Muscle of leg (tissue), 11 donors: ENCODE data around the gene CPE. TPM values are rescaled to one million over a fixed set of nuclear protein-coding genes. Genes with fewer than 3 reads are reported as not detected.

Experiments used
- DNase-seq: peaks from one replicate; pipeline ENCODE4 v3.0.0; 2013
- H3K27ac ChIP-seq: one replicate; pipeline ENCODE4 v1.5.1; 2013; ENCODE audit warnings: mild to moderate bottlenecking, low read length, control low read depth
- H3K27me3 ChIP-seq: one replicate; pipeline ENCODE4 v1.6.1; 2013; ENCODE audit warnings: low read length; ENCODE audit not compliant: control insufficient read depth, insufficient read depth
- H3K36me3 ChIP-seq: one replicate; pipeline ENCODE4 v1.6.1; 2013; ENCODE audit warnings: low read length; ENCODE audit not compliant: control insufficient read depth, insufficient read depth
- H3K4me1 ChIP-seq: one replicate; pipeline ENCODE4 v1.6.1; 2013; ENCODE audit warnings: low read length; ENCODE audit not compliant: control insufficient read depth, insufficient read depth
- H3K4me3 ChIP-seq: one replicate; pipeline ENCODE4 v1.5.1; 2013; ENCODE audit warnings: low read length, control low read depth
- H3K9me3 ChIP-seq: replicated peaks from 2 replicates; pipeline ENCODE4 v1.6.1; 2013; ENCODE audit warnings: low read depth, low read length; ENCODE audit not compliant: control insufficient read depth
- WGBS: methylation state at CpG from one replicate; pipeline ENCODE4 v1.1.5; 2013; ENCODE audit warnings: missing lambda C conversion rate; ENCODE audit not compliant: insufficient coverage; 5-methylcytosine and 5-hydroxymethylcytosine counted together
- polyA plus RNA-seq, 8 donors: library from polyadenylated mRNA; unstranded; fragments of 120-200 nt; gene quantifications; one replicate each; pipeline versions ENCODE4 v1.2.1 to v1.2.3, GENCODE V29; 2013; ENCODE audit warnings: inconsistent platforms in 1 of 8, low replicate concordance in 1 of 8; ENCODE audit not compliant: insufficient read length in 8 of 8, insufficient read depth in 1 of 8
- total RNA-seq: library from RNA; stranded (reverse); fragments of 120-200 nt; gene quantifications from one replicate; pipeline ENCODE4 v1.2.4, GENCODE V29; 2013

Gene CPE
- total and polyA plus RNA-seq, 9 donors: 53.6 to 137 (median 68.1) TPM

DNA sequence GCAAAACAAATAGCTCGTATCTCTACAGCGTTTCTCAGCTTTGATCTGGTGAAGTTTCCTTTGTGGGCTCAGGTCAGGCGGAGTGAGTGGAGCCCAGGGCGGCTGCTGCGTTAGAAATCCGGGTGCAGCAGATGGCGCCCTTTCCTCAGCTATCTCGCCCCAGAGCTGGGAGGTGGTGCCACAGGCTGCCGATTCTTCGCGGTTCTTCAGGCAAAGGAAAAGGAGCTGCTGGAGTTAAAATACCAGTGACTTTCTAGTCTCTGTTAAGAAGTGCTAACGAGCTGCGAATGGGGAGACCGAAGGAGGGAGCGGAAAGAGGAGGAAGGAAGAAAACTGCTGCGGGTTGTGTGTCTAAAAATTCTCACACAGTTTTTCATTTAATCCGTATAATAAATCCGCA, 114.6 kb downstream of the CPE start:
- Histone ChIP-seq H3K27ac (no peak overlapping the region), H3K36me3 (no peaks in the 10 kb centered on the region), H3K4me1 (no peaks in the 10 kb centered on the region), H3K9me3 (no peaks in the 10 kb centered on the region), H3K4me3 (peak overlapping the region; percentile 15), H3K27me3 (no peaks in the 10 kb centered on the region)
- peak; percentile 80 for DNase-seq
- WGBS: 6% methylated on average over 7 of the region's 18 CpGs

DNA sequence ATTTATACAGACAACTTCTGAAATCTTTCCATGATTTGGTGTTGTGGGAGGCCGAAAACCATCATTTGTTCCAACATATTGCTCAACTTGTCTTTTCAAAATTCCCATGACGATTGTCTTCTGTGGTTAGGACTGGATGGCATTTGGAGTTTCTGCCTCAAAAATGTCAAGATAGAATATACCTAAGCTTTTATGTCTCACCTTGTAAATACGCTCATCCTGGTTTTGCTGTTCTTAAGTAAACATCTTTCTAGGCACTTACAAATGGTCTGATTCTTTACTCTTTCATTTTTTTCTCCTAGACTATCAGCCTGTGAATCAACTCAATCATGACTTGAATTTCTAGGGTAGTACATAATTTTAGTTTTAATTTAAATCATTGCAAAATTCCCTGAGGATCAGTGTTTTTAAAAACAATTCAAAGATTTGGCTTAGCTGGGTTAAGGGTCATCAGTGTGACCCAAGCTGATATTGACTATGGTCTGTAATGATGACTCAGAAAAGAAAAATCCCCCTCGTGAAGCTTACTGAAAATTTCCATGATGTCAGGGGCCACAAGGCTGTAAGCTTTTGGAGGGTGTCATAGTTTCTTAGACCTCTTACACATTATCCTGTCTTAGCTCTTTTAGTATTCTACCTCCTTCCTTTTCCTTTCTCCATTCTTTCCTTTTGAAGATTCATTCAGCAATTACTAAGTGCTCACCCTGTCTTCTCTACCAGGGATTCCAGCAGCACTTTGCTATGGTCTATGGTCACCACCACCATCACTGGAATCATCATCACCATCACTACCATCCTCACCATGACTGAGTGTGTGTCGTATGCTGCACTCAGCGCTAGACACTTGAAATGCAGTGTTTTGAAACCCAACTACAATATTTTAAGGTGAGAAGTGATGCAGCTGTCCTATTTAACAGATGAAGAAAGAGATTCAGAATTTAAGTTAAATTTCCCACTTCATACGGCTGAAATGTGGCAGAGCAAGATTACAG, 124.4 kb downstream of the CPE start:
- no peaks in the 10 kb centered on the region for H3K9me3 ChIP-seq
- no peak overlapping the region for H3K4me3 ChIP-seq
- 60% methylated on average over 1 of the region's 7 CpGs for WGBS
- H3K27me3 ChIP-seq: no peaks in the 10 kb centered on the region
- H3K27ac ChIP-seq: no peak overlapping the region
- H3K36me3 ChIP-seq: no peaks in the 10 kb centered on the region
- H3K4me1 ChIP-seq: peaks cover 5% of the 10 kb centered on the region
- peak; percentile 35 for DNase-seq

DNA sequence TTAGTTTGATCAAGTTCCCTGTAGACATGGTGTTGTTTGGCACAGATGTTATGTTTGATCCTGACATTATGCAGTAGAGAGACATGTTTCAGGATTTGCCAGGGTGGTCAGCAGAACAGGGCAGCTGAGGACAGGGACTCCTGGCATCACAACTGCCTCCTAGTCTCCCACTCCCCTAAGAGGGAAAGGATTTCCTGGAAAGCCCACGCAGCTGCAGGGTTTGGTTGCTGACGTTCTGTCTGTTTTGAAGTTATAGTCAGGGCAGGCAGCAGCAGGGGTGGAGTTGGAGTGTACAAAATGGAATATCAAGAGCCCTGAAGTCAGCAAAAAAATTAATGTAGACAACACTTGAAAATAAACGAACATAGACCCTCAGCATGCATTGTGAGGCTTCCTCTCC, 125.4 kb downstream of the CPE start:
- H3K36me3 ChIP-seq: no peaks in the 10 kb centered on the region
- H3K4me1 ChIP-seq: peaks cover 5% of the 10 kb centered on the region
- peak overlapping the region; percentile 21 for H3K27ac ChIP-seq
- H3K9me3 ChIP-seq: no peaks in the 10 kb centered on the region
- H3K4me3 ChIP-seq: no peak overlapping the region
- DNase-seq: peak; percentile 54
- no CpG with 5 or more reads among the region's 3 CpGs for WGBS
- no peaks in the 10 kb centered on the region for H3K27me3 ChIP-seq

DNA sequence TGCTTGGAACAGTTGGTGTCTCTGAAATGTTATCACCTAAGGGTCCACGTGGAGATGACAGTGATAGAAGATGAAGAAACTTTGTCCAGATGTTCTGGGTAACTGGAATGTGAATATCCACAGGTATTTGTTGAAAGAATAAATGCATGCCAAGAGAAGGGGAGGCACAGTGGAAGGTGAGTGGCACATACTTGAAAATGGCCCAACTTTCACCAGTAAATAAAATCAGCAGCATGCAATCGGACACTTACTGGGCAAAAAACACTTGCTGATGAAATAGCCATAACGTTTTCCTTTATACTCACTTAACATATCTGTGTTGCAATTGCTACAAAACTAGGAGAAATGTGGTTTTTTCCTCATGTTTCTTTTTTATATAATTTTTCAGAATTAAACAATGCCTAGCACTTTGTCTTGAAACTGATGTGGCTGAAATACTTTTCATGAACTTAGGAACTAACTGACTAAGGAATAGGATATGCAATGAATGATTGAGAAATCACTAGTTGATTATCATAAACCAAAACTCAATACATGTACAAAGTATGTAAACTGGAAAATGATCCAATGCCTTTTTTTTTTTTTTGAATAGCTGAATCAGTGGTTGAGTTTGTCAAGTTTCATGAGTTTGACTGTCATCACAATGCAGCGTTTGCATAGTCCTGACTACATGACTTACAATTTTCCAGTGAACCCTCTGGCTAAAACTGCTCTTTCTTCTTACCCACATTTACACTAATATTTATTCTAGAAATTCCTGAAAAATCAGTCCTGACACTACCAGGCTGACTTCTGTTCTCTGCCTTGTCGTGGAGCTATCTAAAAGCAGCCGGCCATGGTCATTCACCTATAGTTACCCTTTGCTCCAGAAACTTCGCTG, 127.4 kb downstream of the CPE start:
- DNase-seq: no peak
- peaks cover 5% of the 10 kb centered on the region for H3K4me1 ChIP-seq
- H3K27ac ChIP-seq: no peak overlapping the region
- 68% methylated on average over 2 of the region's 7 CpGs for WGBS
- no peaks in the 10 kb centered on the region for H3K27me3 ChIP-seq
- no peaks in the 10 kb centered on the region for H3K9me3 ChIP-seq
- H3K36me3 ChIP-seq: no peaks in the 10 kb centered on the region
- no peak overlapping the region for H3K4me3 ChIP-seq

DNA sequence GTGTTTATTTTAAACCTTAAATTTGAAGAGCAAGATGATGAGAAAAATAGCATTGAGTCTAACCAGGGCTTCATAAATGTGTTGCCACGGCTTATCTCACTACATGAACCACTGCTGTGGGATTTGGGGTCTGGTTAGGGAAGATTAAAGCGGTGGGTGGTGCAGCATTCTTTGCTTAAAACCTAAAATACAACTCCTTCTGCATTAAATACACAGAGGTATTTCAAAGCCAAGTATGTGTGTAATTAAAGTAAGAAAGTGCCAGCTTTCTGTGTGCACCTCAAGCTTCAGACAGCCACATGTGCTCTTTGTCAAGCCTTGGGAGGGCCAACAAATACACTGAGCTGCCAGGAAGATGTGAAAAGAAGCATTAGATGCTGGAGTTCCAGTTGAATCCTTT, 128.0 kb downstream of the CPE start:
- Histone ChIP-seq H3K4me3 (no peak overlapping the region), H3K9me3 (no peaks in the 10 kb centered on the region), H3K4me1 (peaks cover 5% of the 10 kb centered on the region), H3K36me3 (no peaks in the 10 kb centered on the region), H3K27me3 (no peaks in the 10 kb centered on the region), H3K27ac (no peak overlapping the region)
- peak; percentile 35 for DNase-seq
- WGBS: no CpG with 5 or more reads among the region's 2 CpGs

DNA sequence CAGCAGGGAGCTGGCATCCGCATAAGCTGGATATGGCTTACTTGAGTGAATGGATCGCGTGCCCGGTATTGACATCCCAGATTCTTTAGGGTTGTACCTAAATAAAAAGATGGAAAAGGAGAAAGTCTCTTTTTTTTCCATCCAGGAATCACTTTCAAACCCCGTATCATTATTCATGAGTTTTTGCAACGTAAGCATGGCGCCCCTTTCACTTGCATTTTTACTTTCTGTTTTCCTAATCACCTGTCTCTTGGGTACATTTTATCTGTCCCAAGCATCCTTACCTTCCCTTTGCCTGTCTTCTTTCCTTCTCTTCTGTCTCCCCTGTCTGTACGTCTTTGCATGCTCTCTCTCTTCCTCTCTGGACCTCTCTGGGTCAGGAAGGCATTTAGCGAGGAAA, 128.6 kb downstream of the CPE start:
- H3K27ac ChIP-seq: no peak overlapping the region
- DNase-seq: no peak
- no peaks in the 10 kb centered on the region for H3K36me3 ChIP-seq
- H3K4me1 ChIP-seq: peaks cover 5% of the 10 kb centered on the region
- 68% methylated on average over 3 of the region's 9 CpGs for WGBS
- H3K27me3 ChIP-seq: no peaks in the 10 kb centered on the region
- no peak overlapping the region for H3K4me3 ChIP-seq
- no peaks in the 10 kb centered on the region for H3K9me3 ChIP-seq

DNA sequence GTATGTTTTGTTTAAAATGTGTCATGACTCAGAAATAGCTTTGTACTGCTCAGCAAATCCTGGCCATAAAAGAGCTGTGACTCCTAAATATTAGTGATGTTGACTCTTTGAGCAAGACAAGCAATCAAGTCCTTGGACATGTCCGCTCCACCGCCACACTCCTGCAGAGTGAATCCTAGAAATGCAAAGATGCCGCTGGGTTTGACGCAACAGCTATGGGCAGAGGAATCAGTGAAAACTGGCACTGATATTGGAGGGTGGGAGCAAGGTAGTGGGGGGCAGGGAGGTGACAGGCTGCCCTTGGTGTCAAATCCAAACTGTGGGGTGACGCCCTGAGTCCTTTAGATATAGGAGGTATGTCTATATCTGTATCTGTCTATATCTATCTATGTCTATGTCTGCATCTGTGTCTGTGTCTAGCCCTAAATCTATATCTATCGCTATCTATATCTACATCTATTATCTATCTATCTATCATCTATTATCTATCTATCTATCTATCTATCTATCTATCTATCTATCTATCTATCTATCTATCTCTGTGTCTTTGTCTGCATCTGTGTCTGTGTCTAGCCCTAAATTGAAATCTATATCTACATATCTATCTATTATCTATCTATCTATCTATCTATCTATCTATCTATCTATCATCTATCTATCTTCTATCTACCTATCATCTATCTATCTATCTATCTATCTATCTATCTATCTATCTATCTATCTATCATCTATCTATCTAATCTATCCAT, 129.7 kb downstream of the CPE start:
- Histone ChIP-seq H3K27ac (no peak overlapping the region), H3K27me3 (no peaks in the 10 kb centered on the region), H3K4me1 (peaks cover 5% of the 10 kb centered on the region), H3K36me3 (no peaks in the 10 kb centered on the region), H3K9me3 (no peaks in the 10 kb centered on the region), H3K4me3 (no peak overlapping the region)
- DNase-seq: no peak
- 97% methylated on average over 4 of the region's 6 CpGs for WGBS

DNA sequence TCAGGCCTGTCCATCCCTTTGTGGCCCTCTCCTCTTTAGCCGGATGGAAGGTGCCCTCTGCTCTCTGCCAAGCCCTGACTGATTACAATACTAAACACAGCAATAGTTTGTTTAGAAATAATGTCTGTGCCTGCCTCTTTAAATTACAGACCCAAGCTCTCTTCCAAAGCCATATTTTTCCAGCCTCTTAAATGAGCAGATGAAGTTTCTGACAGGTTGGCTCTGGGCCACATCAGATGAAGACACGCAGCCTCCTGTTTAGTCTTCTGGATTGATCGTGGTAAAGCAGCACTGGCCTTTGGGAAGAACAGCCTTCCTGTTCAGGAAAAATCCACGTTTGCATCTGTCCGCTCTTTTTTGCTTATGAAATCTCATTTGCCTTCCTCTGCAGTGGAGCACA, 133.6 kb downstream of the CPE start:
- Histone ChIP-seq H3K9me3 (no peaks in the 10 kb centered on the region), H3K27me3 (no peaks in the 10 kb centered on the region), H3K4me3 (no peak overlapping the region), H3K36me3 (no peaks in the 10 kb centered on the region), H3K4me1 (no peaks in the 10 kb centered on the region), H3K27ac (no peak overlapping the region)
- DNase-seq: no peak
- WGBS: 31% methylated on average over 3 of the region's 5 CpGs

DNA sequence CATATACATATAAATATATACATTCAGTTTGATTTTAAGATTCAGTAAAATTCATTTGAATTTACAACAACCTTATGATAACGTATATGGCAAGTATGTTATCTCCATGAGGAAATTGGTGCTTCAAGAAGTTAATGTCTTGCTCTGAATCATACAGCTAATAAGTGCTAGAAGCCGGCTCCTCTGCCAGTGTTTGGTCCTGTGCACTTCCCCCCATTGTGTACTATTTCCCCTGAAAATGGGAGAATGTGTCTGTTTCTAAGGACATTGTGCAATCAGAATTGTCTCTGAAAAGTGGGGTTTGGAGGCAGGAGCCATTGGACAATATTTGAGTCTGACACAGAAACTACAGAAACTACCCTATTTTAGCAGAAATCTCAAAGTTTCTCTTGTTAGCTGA, 135.9 kb downstream of the CPE start:
- no peaks in the 10 kb centered on the region for H3K4me1 ChIP-seq
- H3K9me3 ChIP-seq: no peaks in the 10 kb centered on the region
- no peak for DNase-seq
- no peak overlapping the region for H3K27ac ChIP-seq
- no peaks in the 10 kb centered on the region for H3K36me3 ChIP-seq
- no CpG with 5 or more reads among the region's 2 CpGs for WGBS
- H3K4me3 ChIP-seq: no peak overlapping the region
- H3K27me3 ChIP-seq: no peaks in the 10 kb centered on the region
